Tibial nerve (tissue), 4 donors: ENCODE measurements around the gene GADD45A. TPM values are rescaled to one million over a fixed set of nuclear protein-coding genes. Genes with fewer than 3 reads are reported as not detected.

Experiments used
- DNase-seq, 2 donors: peaks; one replicate each; pipeline ENCODE4 v3.0.0-alpha.2; 2019; ENCODE audit warnings: low spot score in 2 of 2
- H3K27ac ChIP-seq, 4 donors: fragments of 200-600 bp; sonication (generic) in 3 of 4; one replicate each; pipeline ENCODE4 v1.5.1; 2017 to 2019; ENCODE audit warnings: mild to moderate bottlenecking in 1 of 4
- H3K27me3 ChIP-seq, 2 donors: fragments of 200-600 bp; sonication (generic) in 1 of 2; one replicate each; pipeline versions ENCODE4 v1.5.1 to v1.6.0; 2017 to 2019
- H3K36me3 ChIP-seq, 3 donors: fragments of 200-600 bp; sonication (generic); one replicate each; pipeline ENCODE4 v1.5.1; 2018 to 2019
- H3K4me1 ChIP-seq, 4 donors: fragments of 200-600 bp; sonication (generic) in 3 of 4; one replicate each; pipeline ENCODE4 v1.5.1; 2017 to 2019
- H3K4me3 ChIP-seq, 4 donors: fragments of 200-600 bp; sonication (generic) in 3 of 4; one replicate each; pipeline ENCODE4 v1.5.1; 2017 to 2019; ENCODE audit warnings: mild to moderate bottlenecking in 1 of 4, moderate library complexity in 1 of 4
- H3K9me3 ChIP-seq, 4 donors: fragments of 200-600 bp; sonication (generic) in 3 of 4; one replicate each; pipeline ENCODE4 v1.5.1; 2017 to 2019
- CTCF ChIP-seq, 5 experiments: fragments of 200-600 bp in 3 of 5; fragments of 450-650 bp in 2 of 5; sonication (generic) in 3 of 5; IDR thresholded peaks; one replicate each; pipeline ENCODE4 v1.5.1; 2016 to 2019; ENCODE audit warnings: antibody characterized with exemption in 5 of 5, mild to moderate bottlenecking in 3 of 5, moderate library complexity in 2 of 5
- EP300 ChIP-seq, 2 donors: sonication (generic); formaldehyde crosslinking; IDR thresholded peaks; one replicate each; pipeline ENCODE4 v1.6.1; 2017; ENCODE audit warnings: antibody characterized with exemption in 2 of 2, mild to moderate bottlenecking in 1 of 2
- POLR2A ChIP-seq, 2 donors: fragments of 450-650 bp; IDR thresholded peaks; one replicate each; pipeline ENCODE4 v1.6.1; 2017; ENCODE audit warnings: antibody characterized with exemption in 2 of 2, mild to moderate bottlenecking in 2 of 2, moderate library complexity in 2 of 2
- WGBS, 2 donors: methylation state at CpG; one replicate each; pipeline ENCODE4 v1.1.5; 2018; 5-methylcytosine and 5-hydroxymethylcytosine counted together
- total RNA-seq, 4 donors: library from RNA; depleted of rRNA; stranded (reverse); fragments of >200 nt; gene quantifications; one replicate each; pipeline ENCODE4 v1.1.0, GENCODE V29; 2016

Gene GADD45A
- total RNA-seq, 4 donors from 2014 or later = 53.1 to 95.4 (median 72.9) TPM

GRCh38 chr1:67731322-67731721 lies 46.3 kb downstream of the GADD45A start:
- Histone ChIP-seq H3K27ac (no peak overlapping the region), H3K36me3 (no peaks in the 10 kb centered on the region), H3K9me3 (no peaks in the 10 kb centered on the region), H3K4me1 (peaks cover 0 to 47% (median 34%) of the 10 kb centered on the region in 4 donors), H3K27me3 (no peaks in the 10 kb centered on the region), H3K4me3 (no peak overlapping the region)
- DNase-seq = no peak
- TF ChIP-seq CTCF (IDR thresholded peaks at IDR 0.05) (no peak), POLR2A (IDR thresholded peaks at IDR 0.05) (no peak), EP300 (IDR thresholded peaks at IDR 0.05) (no peak)
- 69 to 73% methylated on average over 2 of the region's 2 CpGs for WGBS, 2 donors

GRCh38 chr1:67732750-67733151 lies 47.8 kb downstream of the GADD45A start:
- Histone ChIP-seq H3K9me3 (no peaks in the 10 kb centered on the region), H3K27me3 (no peaks in the 10 kb centered on the region), H3K4me3 (no peak overlapping the region), H3K36me3 (no peaks in the 10 kb centered on the region), H3K4me1 (peaks cover 0 to 61% (median 46%) of the 10 kb centered on the region in 4 donors), H3K27ac (peak overlapping the region in 2 of 4 donors; percentile 24 to 61)
- WGBS, 2 donors = 39 to 40% methylated on average over 6 of the region's 6 CpGs
- TF ChIP-seq EP300 (IDR thresholded peaks at IDR 0.05) = no peak
- no peak for TF ChIP-seq POLR2A (IDR thresholded peaks at IDR 0.05)
- no peak for TF ChIP-seq CTCF (IDR thresholded peaks at IDR 0.05)
- DNase-seq = no peak

- Histone ChIP-seq H3K36me3 (no peaks in the 10 kb centered on the region), H3K27me3 (no peaks in the 10 kb centered on the region), H3K4me1 (peaks cover 0 to 72% (median 46%) of the 10 kb centered on the region in 4 donors), H3K9me3 (no peaks in the 10 kb centered on the region), H3K27ac (peak overlapping the region in 2 of 4 donors; percentile 81 to 93), H3K4me3 (no peak overlapping the region)
- no peak for DNase-seq
- TF ChIP-seq CTCF (IDR thresholded peaks at IDR 0.05) (no peak), EP300 (IDR thresholded peaks at IDR 0.05) (no peak), POLR2A (IDR thresholded peaks at IDR 0.05) (no peak)
- WGBS, 2 donors = 44 to 45% methylated on average over 4 of the region's 4 CpGs
Measured at GRCh38 chr1:67733681-67734322, 48.8 kb downstream of the GADD45A start.

- Histone ChIP-seq H3K27me3 (no peaks in the 10 kb centered on the region), H3K4me1 (peaks cover 0 to 75% (median 46%) of the 10 kb centered on the region in 4 donors), H3K9me3 (no peaks in the 10 kb centered on the region), H3K4me3 (no peak overlapping the region), H3K36me3 (no peaks in the 10 kb centered on the region), H3K27ac (peak overlapping the region in 2 of 4 donors; percentile 81 to 93)
- WGBS, 2 donors = 78 to 80% methylated on average over 3 of the region's 3 CpGs
- TF ChIP-seq POLR2A (IDR thresholded peaks at IDR 0.05) (no peak), CTCF (IDR thresholded peaks at IDR 0.05) (no peak), EP300 (IDR thresholded peaks at IDR 0.05) (no peak)
- no peak for DNase-seq
Measured at GRCh38 chr1:67734323-67734690, 49.3 kb downstream of the GADD45A start.

GRCh38 chr1:67735206-67735605 lies 50.2 kb downstream of the GADD45A start:
- Histone ChIP-seq H3K9me3 (no peaks in the 10 kb centered on the region), H3K4me1 (peaks cover 0 to 75% (median 46%) of the 10 kb centered on the region in 4 donors), H3K4me3 (no peak overlapping the region), H3K27ac (peak overlapping the region in 3 of 4 donors; percentile 79 to 93 (median 81)), H3K27me3 (no peaks in the 10 kb centered on the region), H3K36me3 (no peaks in the 10 kb centered on the region)
- 48% methylated on average over 3 of the region's 3 CpGs for WGBS, 2 donors
- DNase-seq = no peak
- TF ChIP-seq CTCF (IDR thresholded peaks at IDR 0.05) (no peak), POLR2A (IDR thresholded peaks at IDR 0.05) (no peak), EP300 (IDR thresholded peaks at IDR 0.05) (no peak)
